ENCODE measurements around the gene FHOD1.

- TF ChIP-seq, protein P1, sequence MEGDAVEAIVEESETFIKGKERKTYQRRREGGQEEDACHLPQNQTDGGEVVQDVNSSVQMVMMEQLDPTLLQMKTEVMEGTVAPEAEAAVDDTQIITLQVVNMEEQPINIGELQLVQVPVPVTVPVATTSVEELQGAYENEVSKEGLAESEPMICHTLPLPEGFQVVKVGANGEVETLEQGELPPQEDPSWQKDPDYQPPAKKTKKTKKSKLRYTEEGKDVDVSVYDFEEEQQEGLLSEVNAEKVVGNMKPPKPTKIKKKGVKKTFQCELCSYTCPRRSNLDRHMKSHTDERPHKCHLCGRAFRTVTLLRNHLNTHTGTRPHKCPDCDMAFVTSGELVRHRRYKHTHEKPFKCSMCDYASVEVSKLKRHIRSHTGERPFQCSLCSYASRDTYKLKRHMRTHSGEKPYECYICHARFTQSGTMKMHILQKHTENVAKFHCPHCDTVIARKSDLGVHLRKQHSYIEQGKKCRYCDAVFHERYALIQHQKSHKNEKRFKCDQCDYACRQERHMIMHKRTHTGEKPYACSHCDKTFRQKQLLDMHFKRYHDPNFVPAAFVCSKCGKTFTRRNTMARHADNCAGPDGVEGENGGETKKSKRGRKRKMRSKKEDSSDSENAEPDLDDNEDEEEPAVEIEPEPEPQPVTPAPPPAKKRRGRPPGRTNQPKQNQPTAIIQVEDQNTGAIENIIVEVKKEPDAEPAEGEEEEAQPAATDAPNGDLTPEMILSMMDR (conservative IDR thresholded peaks at IDR 0.05; ENCODE audit: low read length), result no peak
- no peak for TF ChIP-seq EZH2phosphoT487 (IDR thresholded peaks at IDR 0.05; ENCODE audit: borderline replicate concordance, low read depth, low read length)
Observed at GRCh38 chr16:67186550-67186950, 60.7 kb downstream of the FHOD1 start.

Measured in OCI-LY7 (cell line).